OCI-LY7 (cell line): ENCODE data around the gene WNT7A.

Experiments
- EZH2phosphoT487 ChIP-seq: fragments of 200-600 bp; sonication (generic); IDR thresholded peaks from 2 replicates; pipeline ENCODE4 v1.6.1; 2018; ENCODE audit warnings: low read depth, borderline replicate concordance, mild to moderate bottlenecking, mixed run types, antibody characterized with exemption, low read length, moderate library complexity, mixed read lengths
- TF ChIP-seq, protein P1 (sequence below): fragments of 200-600 bp; sonication (generic); conservative IDR thresholded peaks from 2 replicates; pipeline ENCODE4 v1.5.1; 2014; ENCODE audit warnings: mild to moderate bottlenecking, antibody characterized with exemption, low read length, moderate library complexity, mixed read lengths

DNA sequence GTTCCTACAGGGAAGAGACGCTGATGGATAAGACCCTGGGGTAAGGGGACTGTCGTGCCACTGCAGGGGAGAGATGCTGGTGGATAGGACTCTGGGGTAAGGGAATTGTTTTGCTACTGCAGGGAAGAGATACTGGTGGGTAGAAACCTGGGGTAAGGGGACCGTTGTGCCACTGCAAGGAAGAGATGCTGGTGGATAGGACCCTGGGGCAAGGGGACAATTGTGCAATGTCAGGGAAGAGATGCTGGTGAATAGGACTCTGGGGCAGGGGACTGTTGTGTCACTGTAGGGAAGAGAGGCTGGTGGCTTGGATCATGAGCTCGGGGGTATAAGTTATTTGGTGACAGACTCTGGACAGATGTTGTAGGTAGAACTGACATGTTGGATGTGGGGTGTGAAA lies 37.6 kb downstream of the WNT7A start:
- TF ChIP-seq, protein P1, sequence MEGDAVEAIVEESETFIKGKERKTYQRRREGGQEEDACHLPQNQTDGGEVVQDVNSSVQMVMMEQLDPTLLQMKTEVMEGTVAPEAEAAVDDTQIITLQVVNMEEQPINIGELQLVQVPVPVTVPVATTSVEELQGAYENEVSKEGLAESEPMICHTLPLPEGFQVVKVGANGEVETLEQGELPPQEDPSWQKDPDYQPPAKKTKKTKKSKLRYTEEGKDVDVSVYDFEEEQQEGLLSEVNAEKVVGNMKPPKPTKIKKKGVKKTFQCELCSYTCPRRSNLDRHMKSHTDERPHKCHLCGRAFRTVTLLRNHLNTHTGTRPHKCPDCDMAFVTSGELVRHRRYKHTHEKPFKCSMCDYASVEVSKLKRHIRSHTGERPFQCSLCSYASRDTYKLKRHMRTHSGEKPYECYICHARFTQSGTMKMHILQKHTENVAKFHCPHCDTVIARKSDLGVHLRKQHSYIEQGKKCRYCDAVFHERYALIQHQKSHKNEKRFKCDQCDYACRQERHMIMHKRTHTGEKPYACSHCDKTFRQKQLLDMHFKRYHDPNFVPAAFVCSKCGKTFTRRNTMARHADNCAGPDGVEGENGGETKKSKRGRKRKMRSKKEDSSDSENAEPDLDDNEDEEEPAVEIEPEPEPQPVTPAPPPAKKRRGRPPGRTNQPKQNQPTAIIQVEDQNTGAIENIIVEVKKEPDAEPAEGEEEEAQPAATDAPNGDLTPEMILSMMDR, result no peak
- no peak for TF ChIP-seq EZH2phosphoT487
